CD4-positive, alpha-beta memory T cell (primary cell): Measurements from ENCODE around the gene LRRC8D. TPM values are rescaled to one million over a fixed set of nuclear protein-coding genes. Genes with fewer than 3 reads are reported as not detected.

Source experiments
- CTCF ChIA-PET: fragments of 350-600 bp; sonication (Branson Sonifier 250); formaldehyde crosslinking; loops from one replicate; lab custom pipeline; 2021; ENCODE audit warnings: inconsistent platforms; ENCODE audit not compliant: partially characterized antibody; lab: Charles Lee
- POLR2A ChIA-PET: fragments of 350-600 bp; sonication (Branson Sonifier 250); formaldehyde crosslinking; loops from one replicate; lab custom pipeline; 2021; ENCODE audit not compliant: partially characterized antibody; lab: Charles Lee
- DNase-seq, 5 donors: peaks; one replicate each; pipeline versions ENCODE4 v3.0.0 to v3.0.0-alpha.2; 2020 to 2022; ENCODE audit warnings: mixed read lengths in 1 of 5
- H3K27ac ChIP-seq: one replicate; pipeline ENCODE4 v1.7.0; 2013; ENCODE audit warnings: low read depth, low read length
- H3K27me3 ChIP-seq: 2 replicates; pipeline ENCODE4 v1.7.0; 2013; ENCODE audit warnings: mild to moderate bottlenecking, low read length, moderate library complexity; ENCODE audit not compliant: insufficient read depth
- H3K36me3 ChIP-seq: 2 replicates; pipeline ENCODE4 v1.7.0; 2013; ENCODE audit warnings: mild to moderate bottlenecking, low read length, moderate library complexity; ENCODE audit not compliant: insufficient read depth
- H3K4me1 ChIP-seq: 2 replicates; pipeline ENCODE4 v1.7.0; 2013; ENCODE audit warnings: mild to moderate bottlenecking, low read length, moderate library complexity; ENCODE audit not compliant: insufficient read depth
- H3K4me3 ChIP-seq, 2 donors: one replicate each; pipeline ENCODE4 v1.7.0; 2013; ENCODE audit warnings: low read length in 2 of 2, mild to moderate bottlenecking in 1 of 2
- H3K9me3 ChIP-seq, 2 donors: one replicate each; pipeline ENCODE4 v1.7.0; 2013; ENCODE audit warnings: low read length in 2 of 2, control low read depth in 1 of 2; ENCODE audit not compliant: control insufficient read depth in 1 of 2
- H3K27ac Mint-ChIP-seq, 7 donors: one replicate each; pipeline ENCODE4 v1.8.0; 2020 to 2021; ENCODE audit warnings: mixed read lengths in 7 of 7, mild to moderate bottlenecking in 6 of 7, inconsistent platforms in 3 of 7, moderate library complexity in 3 of 7
- H3K27me3 Mint-ChIP-seq, 2 donors: one replicate each; pipeline ENCODE4 v1.8.0; 2020 to 2021; ENCODE audit warnings: mixed read lengths in 2 of 2
- H3K36me3 Mint-ChIP-seq, 2 donors: one replicate each; pipeline ENCODE4 v1.8.0; 2020 to 2021; ENCODE audit warnings: mixed read lengths in 2 of 2, inconsistent platforms in 1 of 2, mild to moderate bottlenecking in 1 of 2
- H3K4me1 Mint-ChIP-seq, 4 donors: one replicate each; pipeline ENCODE4 v1.8.0; 2020 to 2021; ENCODE audit warnings: mixed read lengths in 4 of 4, mild to moderate bottlenecking in 1 of 4
- H3K4me3 Mint-ChIP-seq, 8 donors: one replicate each; pipeline ENCODE4 v1.8.0; 2020 to 2021; ENCODE audit warnings: mixed read lengths in 8 of 8, mild to moderate bottlenecking in 7 of 8, moderate library complexity in 6 of 8, inconsistent platforms in 3 of 8
- H3K9me3 Mint-ChIP-seq, 8 donors: one replicate each; pipeline ENCODE4 v1.8.0; 2020 to 2021; ENCODE audit warnings: mixed read lengths in 8 of 8, mild to moderate bottlenecking in 5 of 8, inconsistent platforms in 3 of 8, moderate library complexity in 1 of 8
- intact Hi-C: fragments of 100-400 bp; cut with micrococcal nuclease; formaldehyde crosslinking; loops from one replicate; pipeline ENCODE4 v1.15.1; 2023
- polyA plus RNA-seq, 2 donors: library from polyadenylated mRNA; unstranded; fragments of 300-500 nt; fragmentation: Illumina TruSeq; gene quantifications; one replicate each; pipeline ENCODE4 v1.2.3, GENCODE V29; 2021
- total RNA-seq, 2 experiments: library from RNA; stranded (reverse); gene quantifications; one replicate each; pipeline ENCODE4 v1.2.3, GENCODE V29; 2021

The LRRC8D gene
- total and polyA plus RNA-seq, 4 experiments from 2014 or later, result 56.8 to 72.7 (median 66.6) TPM

GRCh38 chr1:89815040-89815439 lies 5.8 kb upstream of the LRRC8D start:
- Histone ChIP-seq H3K27me3 (no peaks in the 10 kb centered on the region), H3K9me3 (no peaks in the 10 kb centered on the region), H3K27ac (no peak overlapping the region), H3K36me3 (no peaks in the 10 kb centered on the region), H3K4me3 (no peak overlapping the region), H3K4me1 (peaks cover 6% of the 10 kb centered on the region)
- ChIA-PET POLR2A (no interaction called here), CTCF (interaction anchor here (1.8 kb wide), 1 partner anchor 173 kb away, joined by 5 read pairs; no protein-coding TSS in a partner anchor)
- no peaks in the 10 kb centered on the region for H3K9me3 Mint-ChIP-seq
- no peak overlapping the region for H3K4me3 Mint-ChIP-seq
- intact Hi-C loops, result no loop called here
- no peak for DNase-seq
- peaks cover 6 to 9% of the 10 kb centered on the region in 2 donors for H3K27me3 Mint-ChIP-seq
- H3K36me3 Mint-ChIP-seq, result no peaks in the 10 kb centered on the region
- no peak overlapping the region for H3K27ac Mint-ChIP-seq
- H3K4me1 Mint-ChIP-seq, result peaks cover 6 to 9% (median 8%) of the 10 kb centered on the region in 4 donors

GRCh38 chr1:89815611-89816010 lies 5.2 kb upstream of the LRRC8D start:
- CTCF ChIA-PET, result no interaction called here
- DNase-seq, result no peak
- intact Hi-C loops, result no loop called here
- Histone ChIP-seq H3K4me1 (peaks cover 11% of the 10 kb centered on the region), H3K9me3 (no peaks in the 10 kb centered on the region), H3K27me3 (no peaks in the 10 kb centered on the region), H3K4me3 (no peak overlapping the region), H3K27ac (no peak overlapping the region), H3K36me3 (no peaks in the 10 kb centered on the region)
- peaks cover 4 to 9% of the 10 kb centered on the region in 2 donors for H3K27me3 Mint-ChIP-seq
- POLR2A ChIA-PET, result no interaction called here
- H3K4me1 Mint-ChIP-seq, result peaks cover 12 to 14% (median 13%) of the 10 kb centered on the region in 4 donors
- H3K9me3 Mint-ChIP-seq, result no peaks in the 10 kb centered on the region
- H3K36me3 Mint-ChIP-seq, result peaks cover 0 to 6% of the 10 kb centered on the region in 2 donors
- peak overlapping the region in 1 of 8 donors; percentile 27 for H3K4me3 Mint-ChIP-seq
- no peak overlapping the region for H3K27ac Mint-ChIP-seq

GRCh38 chr1:89816366-89816765 lies 4.5 kb upstream of the LRRC8D start:
- CTCF ChIA-PET, result no interaction called here
- H3K27me3 Mint-ChIP-seq, result peaks cover 3 to 9% of the 10 kb centered on the region in 2 donors
- no peaks in the 10 kb centered on the region for H3K36me3 ChIP-seq
- peaks cover 12 to 15% (median 14%) of the 10 kb centered on the region in 4 donors for H3K4me1 Mint-ChIP-seq
- H3K4me1 ChIP-seq, result peaks cover 11% of the 10 kb centered on the region
- H3K36me3 Mint-ChIP-seq, result peaks cover 0 to 6% of the 10 kb centered on the region in 2 donors
- POLR2A ChIA-PET, result no interaction called here
- intact Hi-C loops, result no loop called here
- no peaks in the 10 kb centered on the region for H3K9me3 ChIP-seq
- H3K4me3 Mint-ChIP-seq, result no peak overlapping the region
- no peak overlapping the region for H3K27ac Mint-ChIP-seq
- no peaks in the 10 kb centered on the region for H3K9me3 Mint-ChIP-seq
- no peak for DNase-seq
- no peak overlapping the region for H3K27ac ChIP-seq
- H3K4me3 ChIP-seq, result no peak overlapping the region
- H3K27me3 ChIP-seq, result no peaks in the 10 kb centered on the region

- H3K27me3 Mint-ChIP-seq, result no peaks in the 10 kb centered on the region
- peaks cover 24 to 32% (median 26%) of the 10 kb centered on the region in 4 donors for H3K4me1 Mint-ChIP-seq
- ChIA-PET POLR2A (interaction anchor here (0.7 to 5.5 kb wide), 14 partner anchors 16 to 217 kb away, joined by 3 to 71 read pairs (median 4); partner anchors contain the start of gene LRRC8C), CTCF (interaction anchor here (0.8 to 3.9 kb wide), 6 partner anchors 12 to 166 kb away, joined by 3 to 26 read pairs (median 6); no protein-coding TSS in a partner anchor)
- peak overlapping the region; percentile 62 to 92 (median 88) for H3K27ac Mint-ChIP-seq
- Histone ChIP-seq H3K4me1 (peaks cover 11% of the 10 kb centered on the region), H3K36me3 (no peaks in the 10 kb centered on the region), H3K27ac (peak overlapping the region; percentile 65), H3K27me3 (no peaks in the 10 kb centered on the region), H3K4me3 (peak overlapping the region; percentile 30 to 60), H3K9me3 (no peaks in the 10 kb centered on the region)
- DNase-seq, result peak; percentile 65 to 75 (median 66)
- H3K9me3 Mint-ChIP-seq, result no peaks in the 10 kb centered on the region
- peak overlapping the region; percentile 86 to 91 (median 88) for H3K4me3 Mint-ChIP-seq
- intact Hi-C loops, result loop anchor here (1.0 to 5.0 kb wide), 4 partner anchors 17 to 173 kb away; partner anchors contain the start of gene ZNF326
- H3K36me3 Mint-ChIP-seq, result peaks cover 10% of the 10 kb centered on the region in 2 donors
Observed at GRCh38 chr1:89821322-89822108, 683 bp downstream of the LRRC8D start.

GRCh38 chr1:89822109-89822962 lies 1.5 kb downstream of the LRRC8D start:
- Mint-ChIP-seq H3K9me3 (no peaks in the 10 kb centered on the region), H3K27me3 (no peaks in the 10 kb centered on the region), H3K4me3 (peak overlapping the region; percentile 86 to 91 (median 88)), H3K4me1 (peaks cover 24 to 32% (median 26%) of the 10 kb centered on the region in 4 donors), H3K36me3 (peaks cover 10 to 12% of the 10 kb centered on the region in 2 donors), H3K27ac (peak overlapping the region; percentile 14 to 92 (median 88))
- Histone ChIP-seq H3K36me3 (no peaks in the 10 kb centered on the region), H3K27ac (no peak overlapping the region), H3K4me1 (peaks cover 11% of the 10 kb centered on the region), H3K9me3 (no peaks in the 10 kb centered on the region), H3K4me3 (peak overlapping the region; percentile 30 to 60), H3K27me3 (no peaks in the 10 kb centered on the region)
- CTCF ChIA-PET, result interaction anchor here (0.8 to 3.9 kb wide), 5 partner anchors 11 to 49 kb away, joined by 3 to 26 read pairs (median 6); no protein-coding TSS in a partner anchor
- DNase-seq, result no peak
- POLR2A ChIA-PET, result interaction anchor here (1.0 to 5.5 kb wide), 11 partner anchors 15 to 218 kb away, joined by 3 to 71 read pairs (median 5); partner anchors contain the start of gene LRRC8C
- intact Hi-C loops, result loop anchor here (5.0 kb wide), 1 partner anchor 35 kb away; no protein-coding TSS in a partner anchor

GRCh38 chr1:89822999-89823628 lies 2.3 kb downstream of the LRRC8D start:
- Mint-ChIP-seq H3K36me3 (peaks cover 10 to 12% of the 10 kb centered on the region in 2 donors), H3K4me3 (no peak overlapping the region), H3K27ac (peak overlapping the region in 5 of 7 donors; percentile 0 to 51 (median 11)), H3K4me1 (peaks cover 23 to 32% (median 26%) of the 10 kb centered on the region in 4 donors), H3K9me3 (no peaks in the 10 kb centered on the region), H3K27me3 (no peaks in the 10 kb centered on the region)
- H3K4me1 ChIP-seq, result peaks cover 11% of the 10 kb centered on the region
- no peaks in the 10 kb centered on the region for H3K36me3 ChIP-seq
- intact Hi-C loops, result loop anchor here (5.0 kb wide), 1 partner anchor 34 kb away; no protein-coding TSS in a partner anchor
- no peak overlapping the region for H3K27ac ChIP-seq
- no peak overlapping the region for H3K4me3 ChIP-seq
- CTCF ChIA-PET, result interaction anchor here (2.1 to 3.9 kb wide), 2 partner anchors 19 to 48 kb away, joined by 6 to 26 read pairs; no protein-coding TSS in a partner anchor
- no peak for DNase-seq
- POLR2A ChIA-PET, result interaction anchor here (5.5 kb wide), 1 partner anchor 22 kb away, joined by 71 read pairs; no protein-coding TSS in a partner anchor
- no peaks in the 10 kb centered on the region for H3K9me3 ChIP-seq
- no peaks in the 10 kb centered on the region for H3K27me3 ChIP-seq
